ENCODE measurements around the gene RSPH6A.
A peak's percentile ranks its signal among the peaks of the same experiment; 100 is the strongest.

RSPH6A gene

GRCh38 chr19:45862564-45863334 is 47.6 kb upstream of the RSPH6A start, which contains the start of gene SYMPK (continued):
- TF ChIP-seq PRDM2 (tag by site-specific recombination; IDR thresholded peaks at IDR 0.05; ENCODE audit: borderline replicate concordance) (no peak), ZNF350 (tag by site-specific recombination; IDR thresholded peaks at IDR 0.05) (no peak), IKZF3 (tag by site-specific recombination; IDR thresholded peaks at IDR 0.05) (0 out of 2 replicates have a peak, but pooled peaks have one; percentile 61), SCRT1 (tag by site-specific recombination; IDR thresholded peaks at IDR 0.05; ENCODE audit: borderline replicate concordance) (no peak), ZNF148 (tag by site-specific recombination; IDR thresholded peaks at IDR 0.05; ENCODE audit: borderline replicate concordance) (no peak; the same call in 1 of the 2 replicates), ZFP41 (tag by site-specific recombination; IDR thresholded peaks at IDR 0.05; ENCODE audit: borderline replicate concordance) (no peak), ZBTB44 (tag by site-specific recombination; IDR thresholded peaks at IDR 0.05) (no peak), ZBTB1 (tag by site-specific recombination; IDR thresholded peaks at IDR 0.05) (no peak), ZNF416 (tag by site-specific recombination; IDR thresholded peaks at IDR 0.05) (no peak), ZNF621 (tag by site-specific recombination; IDR thresholded peaks at IDR 0.05) (no peak), SP2 (tag by site-specific recombination; IDR thresholded peaks at IDR 0.05) (peak; percentile 90), ZNF768 (tag by site-specific recombination; IDR thresholded peaks at IDR 0.05) (no peak; the same call in 1 of the 2 replicates), ZNF521 (tag by site-specific recombination; IDR thresholded peaks at IDR 0.05) (no peak), ZNF600 (tag by site-specific recombination; IDR thresholded peaks at IDR 0.05) (no peak), ZBTB21 (tag by site-specific recombination; IDR thresholded peaks at IDR 0.05) (peak; percentile 70; the same call in 1 of the 2 replicates), ZNF585B (tag by site-specific recombination; IDR thresholded peaks at IDR 0.05) (no peak), EGR2 (tag by site-specific recombination; IDR thresholded peaks at IDR 0.05; ENCODE audit: low read depth) (peak; percentile 65), ZNF560 (tag by site-specific recombination; IDR thresholded peaks at IDR 0.05; ENCODE audit: borderline replicate concordance) (no peak), ZNF837 (tag by site-specific recombination; IDR thresholded peaks at IDR 0.05) (no peak), SETDB1 (IDR thresholded peaks at IDR 0.05; ENCODE audit: insufficient read length, low read length) (no peak), ZNF211 (tag by site-specific recombination; IDR thresholded peaks at IDR 0.05; ENCODE audit: low read depth) (no peak), ZFP3 (tag by site-specific recombination; IDR thresholded peaks at IDR 0.05; ENCODE audit: low read depth) (0 out of 2 replicates have a peak, but pooled peaks have one; percentile 33), ZBTB17 (tag by site-specific recombination; IDR thresholded peaks at IDR 0.05) (no peak), ZNF138 (tag by site-specific recombination; IDR thresholded peaks at IDR 0.05; ENCODE audit: borderline replicate concordance) (no peak), MZF1 (tag by site-specific recombination; IDR thresholded peaks at IDR 0.05; ENCODE audit: borderline replicate concordance) (no peak; the same call in 1 of the 2 replicates)

All from HEK293 (cell line).